RWPE2 (cell line): ENCODE data around the gene DNAAF8.
A peak's percentile ranks its signal among the peaks of the same experiment; 100 is the strongest.

Experiments used
- ATAC-seq: fragments of 200-7000 bp; cut with Tn5 transposase; 3 replicates; pipeline ENCODE4 v1.9.1; 2021; ENCODE audit warnings: low read depth
- DNase-seq: peaks from one replicate; pipeline ENCODE4 v3.0.0-alpha.2; 2020; ENCODE audit warnings: low spot score
- H3K27ac ChIP-seq: fragments of 450-650 bp; 2 replicates; pipeline ENCODE4 v1.5.1; 2017; ENCODE audit warnings: mild to moderate bottlenecking; ENCODE audit not compliant: poor library complexity, severe bottlenecking
- H3K27me3 ChIP-seq: fragments of 250-450 bp; sonication (Bioruptor Pico); 2 replicates; pipeline ENCODE4 v1.5.1; 2021; ENCODE audit warnings: mild to moderate bottlenecking, moderate library complexity; ENCODE audit not compliant: insufficient read depth, poor library complexity, severe bottlenecking
- H3K36me3 ChIP-seq: fragments of 250-450 bp; sonication (Bioruptor Pico); 2 replicates; pipeline ENCODE4 v1.5.1; 2020; ENCODE audit warnings: low read depth, mild to moderate bottlenecking, moderate library complexity
- H3K4me1 ChIP-seq: fragments of 250-450 bp; sonication (Bioruptor Pico); 2 replicates; pipeline ENCODE4 v1.5.1; 2021; ENCODE audit warnings: mild to moderate bottlenecking, moderate library complexity; ENCODE audit not compliant: insufficient read depth, poor library complexity, severe bottlenecking
- H3K4me3 ChIP-seq: fragments of 250-450 bp; sonication (Bioruptor Pico); 2 replicates; pipeline ENCODE4 v1.5.1; 2021; ENCODE audit warnings: mild to moderate bottlenecking, moderate library complexity; ENCODE audit not compliant: severe bottlenecking
- H3K9me3 ChIP-seq: fragments of 250-450 bp; sonication (Bioruptor Pico); 2 replicates; pipeline ENCODE4 v1.5.1; 2021; ENCODE audit warnings: mild to moderate bottlenecking, moderate library complexity; ENCODE audit not compliant: severe bottlenecking
- CTCF ChIP-seq: fragments of 450-650 bp; IDR thresholded peaks from one replicate; pipeline ENCODE4 v1.5.1; 2017; ENCODE audit warnings: mild to moderate bottlenecking, moderate library complexity; ENCODE audit not compliant: poor library complexity, severe bottlenecking

The DNAAF8 gene

GRCh38 chr16:4701791-4702465, 32.4 kb upstream of the DNAAF8 start:
- Histone ChIP-seq H3K4me3 (no peak overlapping the region), H3K36me3 (peaks cover 50% of the 10 kb centered on the region), H3K27ac (no peak overlapping the region), H3K27me3 (no peaks in the 10 kb centered on the region), H3K9me3 (no peaks in the 10 kb centered on the region), H3K4me1 (no peaks in the 10 kb centered on the region)
- peak; percentile 59 for DNase-seq
- no peak for TF ChIP-seq CTCF
- no peak for ATAC-seq

- H3K27me3 ChIP-seq, result no peaks in the 10 kb centered on the region
- no peak for TF ChIP-seq CTCF
- H3K4me1 ChIP-seq, result no peaks in the 10 kb centered on the region
- H3K36me3 ChIP-seq, result peaks cover 53% of the 10 kb centered on the region
- ATAC-seq, result no peak
- no peak overlapping the region for H3K4me3 ChIP-seq
- no peak for DNase-seq
- no peak overlapping the region for H3K27ac ChIP-seq
- no peaks in the 10 kb centered on the region for H3K9me3 ChIP-seq
Observed at GRCh38 chr16:4702466-4702808, 31.9 kb upstream of the DNAAF8 start.

GRCh38 chr16:4703906-4704305, 30.4 kb upstream of the DNAAF8 start:
- Histone ChIP-seq H3K27ac (no peak overlapping the region), H3K4me1 (no peaks in the 10 kb centered on the region), H3K4me3 (no peak overlapping the region), H3K36me3 (peaks cover 61% of the 10 kb centered on the region), H3K9me3 (no peaks in the 10 kb centered on the region), H3K27me3 (no peaks in the 10 kb centered on the region)
- DNase-seq, result no peak
- ATAC-seq, result no peak
- no peak for TF ChIP-seq CTCF

GRCh38 chr16:4704491-4704890, 29.8 kb upstream of the DNAAF8 start:
- no peak overlapping the region for H3K27ac ChIP-seq
- no peaks in the 10 kb centered on the region for H3K4me1 ChIP-seq
- DNase-seq, result no peak
- no peak for TF ChIP-seq CTCF
- peaks cover 59% of the 10 kb centered on the region for H3K36me3 ChIP-seq
- no peak for ATAC-seq
- H3K27me3 ChIP-seq, result no peaks in the 10 kb centered on the region
- no peaks in the 10 kb centered on the region for H3K9me3 ChIP-seq
- H3K4me3 ChIP-seq, result no peak overlapping the region

- no peak for TF ChIP-seq CTCF
- Histone ChIP-seq H3K27me3 (no peaks in the 10 kb centered on the region), H3K27ac (no peak overlapping the region)
Observed at GRCh38 chr16:4704913-4705312, 29.4 kb upstream of the DNAAF8 start.

More at GRCh38 chr16:4704913-4705312, 29.4 kb upstream of the DNAAF8 start:
- ATAC-seq (no peak), DNase-seq (no peak)
- Histone ChIP-seq H3K4me3 (no peak overlapping the region), H3K9me3 (no peaks in the 10 kb centered on the region), H3K4me1 (no peaks in the 10 kb centered on the region), H3K36me3 (peaks cover 59% of the 10 kb centered on the region)
